B cell (primary cell): Measurements from ENCODE around the gene CRYGN.

Experiments used
- CTCF ChIP-seq: fragments of 200-600 bp; IDR thresholded peaks from one replicate; pipeline ENCODE4 v1.8.0; 2022; ENCODE audit warnings: antibody characterized with exemption, mild to moderate bottlenecking
- EZH2 ChIP-seq: IDR thresholded peaks from 2 replicates; pipeline ENCODE4 v1.6.1; 2012; ENCODE audit warnings: borderline replicate concordance, low read depth, mild to moderate bottlenecking, moderate library complexity, low read length; ENCODE audit not compliant: insufficient read depth, poor library complexity, severe bottlenecking

- no peak for TF ChIP-seq CTCF
- TF ChIP-seq EZH2: no peak
These were observed 19.8 kb downstream of the CRYGN start for GRCh38 chr7:151420144-151420543.
